H9 (cell line): Measurements from ENCODE around the gene ZNF428. TPM values are rescaled to one million over a fixed set of nuclear protein-coding genes. Genes with fewer than 3 reads are reported as not detected.

Experiments
- DNase-seq: peaks from one replicate; pipeline ENCODE4 v3.0.0-alpha.2; 2017
- H2AFZ ChIP-seq: one replicate; pipeline ENCODE4 v1.6.1; 2013; ENCODE audit warnings: mild to moderate bottlenecking, low read length, control low read depth, moderate library complexity
- H2AK5ac ChIP-seq: 2 replicates; pipeline ENCODE4 v1.6.1; 2013; ENCODE audit warnings: low read length, control low read depth, mixed read lengths; ENCODE audit not compliant: insufficient read length
- H2BK120ac ChIP-seq: one replicate; pipeline ENCODE4 v1.6.1; 2013; ENCODE audit warnings: low read depth, mild to moderate bottlenecking, low read length, control low read depth, inconsistent platforms; ENCODE audit not compliant: poor library complexity, severe bottlenecking
- H2BK12ac ChIP-seq: 2 replicates; pipeline ENCODE4 v1.6.1; 2013; ENCODE audit warnings: low read length, control low read depth, mixed read lengths, low read depth; ENCODE audit not compliant: insufficient read length
- H2BK15ac ChIP-seq: 2 replicates; pipeline ENCODE4 v1.6.1; 2013; ENCODE audit warnings: low read depth, low read length, control low read depth
- H2BK20ac ChIP-seq: one replicate; pipeline ENCODE4 v1.6.1; 2013; ENCODE audit warnings: low read depth, mild to moderate bottlenecking, low read length, control low read depth, inconsistent platforms; ENCODE audit not compliant: poor library complexity, severe bottlenecking
- H2BK5ac ChIP-seq: 2 replicates; pipeline ENCODE4 v1.6.1; 2013; ENCODE audit warnings: low read length, control low read depth, mixed read lengths; ENCODE audit not compliant: insufficient read length
- H3K14ac ChIP-seq: 2 replicates; pipeline ENCODE4 v1.6.1; 2013; ENCODE audit warnings: low read length, control low read depth; ENCODE audit not compliant: insufficient read depth
- H3K18ac ChIP-seq: 2 replicates; pipeline ENCODE4 v1.6.1; 2013; ENCODE audit warnings: low read depth, mild to moderate bottlenecking, mixed read lengths, low read length, control low read depth; ENCODE audit not compliant: insufficient read length
- H3K23ac ChIP-seq: 2 replicates; pipeline ENCODE4 v1.6.1; 2013; ENCODE audit warnings: low read length, control low read depth, mixed read lengths, low read depth; ENCODE audit not compliant: insufficient read length
- H3K23me2 ChIP-seq: 2 replicates; pipeline ENCODE4 v1.6.1; 2013; ENCODE audit warnings: low read depth, mild to moderate bottlenecking, mixed read lengths, low read length, control low read depth; ENCODE audit not compliant: insufficient read length, poor library complexity, severe bottlenecking
- H3K27ac ChIP-seq: 2 replicates; pipeline ENCODE4 v1.5.1; 2013; ENCODE audit warnings: low read length, control low read depth, mixed read lengths, low read depth; ENCODE audit not compliant: insufficient read length
- H3K27me3 ChIP-seq: 2 replicates; pipeline ENCODE4 v1.6.1; 2013; ENCODE audit warnings: low read length, control low read depth, inconsistent platforms; ENCODE audit not compliant: insufficient read depth
- H3K4ac ChIP-seq: 2 replicates; pipeline ENCODE4 v1.6.1; 2013; ENCODE audit warnings: low read depth, mild to moderate bottlenecking, control low read depth, inconsistent platforms, low read length, moderate library complexity
- H3K4me1 ChIP-seq: 2 replicates; pipeline ENCODE4 v1.6.1; 2013; ENCODE audit warnings: low read length, control low read depth, inconsistent platforms; ENCODE audit not compliant: insufficient read depth
- H3K4me2 ChIP-seq: 2 replicates; pipeline ENCODE4 v1.6.1; 2013; ENCODE audit warnings: low read length, control low read depth, mixed read lengths; ENCODE audit not compliant: insufficient read length, insufficient read depth
- H3K56ac ChIP-seq: 2 replicates; pipeline ENCODE4 v1.6.1; 2013; ENCODE audit warnings: low read depth, mild to moderate bottlenecking, mixed read lengths, low read length, control low read depth; ENCODE audit not compliant: insufficient read length
- H3K79me1 ChIP-seq: 2 replicates; pipeline ENCODE4 v1.6.1; 2013; ENCODE audit warnings: low read depth, mild to moderate bottlenecking, moderate library complexity, low read length, control low read depth, inconsistent platforms; ENCODE audit not compliant: insufficient read depth, poor library complexity, severe bottlenecking
- H3K79me2 ChIP-seq: 2 replicates; pipeline ENCODE4 v1.6.1; 2013; ENCODE audit warnings: low read length, control low read depth, inconsistent platforms; ENCODE audit not compliant: insufficient read depth
- H3K9ac ChIP-seq: 2 replicates; pipeline ENCODE4 v1.6.1; 2013; ENCODE audit warnings: low read length, control low read depth, mixed read lengths; ENCODE audit not compliant: insufficient read length; ENCODE audit errors: extremely low read depth
- H3K9me3 ChIP-seq: one replicate; pipeline ENCODE4 v1.6.1; 2013; ENCODE audit warnings: low read depth, low read length, inconsistent platforms; ENCODE audit not compliant: control insufficient read depth
- H3T11ph ChIP-seq: one replicate; pipeline ENCODE4 v1.6.1; 2013; ENCODE audit warnings: mild to moderate bottlenecking, low read length, control low read depth, inconsistent platforms
- H4K20me1 ChIP-seq: one replicate; pipeline ENCODE4 v1.6.1; 2013; ENCODE audit not compliant: control insufficient read depth, insufficient read length, insufficient read depth
- H4K5ac ChIP-seq: 2 replicates; pipeline ENCODE4 v1.6.1; 2013; ENCODE audit warnings: low read depth, mild to moderate bottlenecking, mixed read lengths, low read length, control low read depth; ENCODE audit not compliant: insufficient read length
- H4K8ac ChIP-seq: replicated peaks from 2 replicates; pipeline ENCODE4 v1.6.1; 2013; ENCODE audit warnings: low read length, control low read depth, mixed read lengths, low read depth; ENCODE audit not compliant: insufficient read length
- H4K91ac ChIP-seq: 2 replicates; pipeline ENCODE4 v1.6.1; 2013; ENCODE audit warnings: low read depth, mild to moderate bottlenecking, moderate library complexity, mixed read lengths, low read length, control low read depth; ENCODE audit not compliant: insufficient read length
- H3K27ac Mint-ChIP-seq, 3 experiments: 2 replicates in 2 of 3; 3 replicates in 1 of 3; pipeline ENCODE4 v1.8.0; 2020 to 2021; ENCODE audit warnings: mixed read lengths in 3 of 3, mild to moderate bottlenecking in 1 of 3, moderate library complexity in 1 of 3
- H3K27me3 Mint-ChIP-seq: 2 replicates; pipeline ENCODE4 v1.8.0; 2021; ENCODE audit warnings: low read depth, mild to moderate bottlenecking, moderate library complexity, mixed read lengths
- H3K36me3 Mint-ChIP-seq, 3 experiments: 2 replicates in 2 of 3; 3 replicates in 1 of 3; pipeline ENCODE4 v1.8.0; 2020 to 2021; ENCODE audit warnings: low read depth in 3 of 3, mixed read lengths in 3 of 3; ENCODE audit not compliant: insufficient read depth in 1 of 3
- H3K4me1 Mint-ChIP-seq, 2 experiments: 2 replicates each; pipeline ENCODE4 v1.8.0; 2020; ENCODE audit warnings: mixed read lengths in 2 of 2
- H3K4me3 Mint-ChIP-seq, 2 experiments: 2 replicates in 1 of 2; 3 replicates in 1 of 2; pipeline ENCODE4 v1.8.0; 2020 to 2021; ENCODE audit warnings: mild to moderate bottlenecking in 2 of 2, mixed read lengths in 2 of 2, moderate library complexity in 1 of 2
- H3K9me3 Mint-ChIP-seq, 2 experiments: 2 replicates in 1 of 2; 3 replicates in 1 of 2; pipeline ENCODE4 v1.8.0; 2020; ENCODE audit warnings: mild to moderate bottlenecking in 2 of 2, mixed read lengths in 2 of 2, moderate library complexity in 1 of 2
- CTCF ChIP-seq: fragments of 200-600 bp; sonication (generic); conservative IDR thresholded peaks from 3 replicates; pipeline ENCODE4 v1.8.0; 2021; ENCODE audit warnings: antibody characterized with exemption, mild to moderate bottlenecking
- WGBS: extraction: QIAGEN DNeasy Blood & Tissue Kit; methylation state at CpG from one replicate; pipeline ENCODE4 v1.1.7; 2013; ENCODE audit warnings: missing lambda C conversion rate, low lambda C conversion rate, mixed read lengths; ENCODE audit not compliant: insufficient read length; ENCODE audit errors: extremely low coverage; 5-methylcytosine and 5-hydroxymethylcytosine counted together
- total RNA-seq: library from RNA; stranded (reverse); gene quantifications from 2 replicates; pipeline ENCODE4 v1.2.1, GENCODE V29; 2021

Gene ZNF428
- total RNA-seq, 1 experiment from 2014 or later: 30.3 TPM

DNA sequence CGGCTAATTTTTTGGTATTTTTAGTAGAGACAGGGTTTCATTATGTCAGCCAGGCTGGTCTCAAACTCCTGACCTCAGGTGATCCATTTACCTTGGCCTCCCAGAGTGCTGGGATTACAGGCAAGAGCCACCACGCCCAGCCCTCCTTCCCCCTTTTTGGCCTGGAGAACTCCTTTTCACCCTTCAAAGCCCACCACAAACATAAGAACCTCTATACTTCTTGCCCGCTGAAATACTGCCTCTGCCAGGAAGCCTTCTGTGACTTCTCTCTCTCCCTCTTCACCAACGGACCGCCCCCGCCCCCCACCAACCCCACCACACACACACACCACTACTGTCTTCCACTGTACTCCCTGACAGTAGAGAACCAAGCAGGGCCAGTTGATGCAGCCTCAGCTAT is 2.5 kb downstream of the ZNF428 start:
- H3K4me3 Mint-ChIP-seq: no peak overlapping the region
- no peaks in the 10 kb centered on the region; the same call in 1 of the 2 replicates for H3K27me3 Mint-ChIP-seq
- Histone ChIP-seq H2AFZ (no peak overlapping the region), H3K9ac (no peak overlapping the region), H2BK5ac (no peak overlapping the region), H2BK20ac (no peak overlapping the region), H4K8ac (no peak overlapping the region), H3K56ac (no peak overlapping the region), H2BK120ac (no peak overlapping the region), H3K79me1 (no peaks in the 10 kb centered on the region), H3K14ac (no peak overlapping the region), H3K23ac (no peak overlapping the region), H4K20me1 (no peaks in the 10 kb centered on the region), H2BK12ac (no peak overlapping the region), H3K18ac (no peak overlapping the region), H2AK5ac (no peak overlapping the region), H3K27me3 (no peaks in the 10 kb centered on the region), H4K5ac (no peak overlapping the region), H3K4ac (no peak overlapping the region), H2BK15ac (no peak overlapping the region), H4K91ac (no peak overlapping the region), H3K79me2 (no peaks in the 10 kb centered on the region), H3K9me3 (no peaks in the 10 kb centered on the region), H3K23me2 (peaks cover 14% of the 10 kb centered on the region), H3K4me2 (no peak overlapping the region), H3T11ph (no peak overlapping the region), H3K4me1 (no peaks in the 10 kb centered on the region; the same call in 1 of the 2 replicates), H3K27ac (no peak overlapping the region)
- peaks cover 24 to 28% (median 25%) of the 10 kb centered on the region in 3 experiments for H3K36me3 Mint-ChIP-seq
- DNase-seq: no peak
- TF ChIP-seq CTCF: no peak
- no CpG with 5 or more reads among the region's 6 CpGs for WGBS
- peaks cover 14 to 19% of the 10 kb centered on the region in 2 experiments for H3K4me1 Mint-ChIP-seq
- no peak overlapping the region for H3K27ac Mint-ChIP-seq
- peaks cover 2% of the 10 kb centered on the region in 2 experiments; a peak in 4 of 5 replicates for H3K9me3 Mint-ChIP-seq
